Fibroblast of mammary gland (primary cell): Measurements from ENCODE around the gene CACNG4.
A peak's percentile ranks its signal among the peaks of the same experiment; 100 is the strongest.

Source experiments
- DNase-seq: peaks from one replicate; pipeline ENCODE4 v3.0.0-alpha.2; 2010; ENCODE audit warnings: low read depth
- H3K4me3 ChIP-seq: 2 replicates; pipeline ENCODE4 v1.5.1; 2011; ENCODE audit warnings: low read depth, mild to moderate bottlenecking, low read length, moderate library complexity; ENCODE audit not compliant: control insufficient read depth
- TF ChIP-seq, protein P1 (sequence below): conservative IDR thresholded peaks from 2 replicates; pipeline ENCODE4 v1.5.1; 2011; ENCODE audit warnings: low read depth, low read length, inconsistent platforms; ENCODE audit not compliant: control insufficient read depth, insufficient read depth

CACNG4 gene

DNA sequence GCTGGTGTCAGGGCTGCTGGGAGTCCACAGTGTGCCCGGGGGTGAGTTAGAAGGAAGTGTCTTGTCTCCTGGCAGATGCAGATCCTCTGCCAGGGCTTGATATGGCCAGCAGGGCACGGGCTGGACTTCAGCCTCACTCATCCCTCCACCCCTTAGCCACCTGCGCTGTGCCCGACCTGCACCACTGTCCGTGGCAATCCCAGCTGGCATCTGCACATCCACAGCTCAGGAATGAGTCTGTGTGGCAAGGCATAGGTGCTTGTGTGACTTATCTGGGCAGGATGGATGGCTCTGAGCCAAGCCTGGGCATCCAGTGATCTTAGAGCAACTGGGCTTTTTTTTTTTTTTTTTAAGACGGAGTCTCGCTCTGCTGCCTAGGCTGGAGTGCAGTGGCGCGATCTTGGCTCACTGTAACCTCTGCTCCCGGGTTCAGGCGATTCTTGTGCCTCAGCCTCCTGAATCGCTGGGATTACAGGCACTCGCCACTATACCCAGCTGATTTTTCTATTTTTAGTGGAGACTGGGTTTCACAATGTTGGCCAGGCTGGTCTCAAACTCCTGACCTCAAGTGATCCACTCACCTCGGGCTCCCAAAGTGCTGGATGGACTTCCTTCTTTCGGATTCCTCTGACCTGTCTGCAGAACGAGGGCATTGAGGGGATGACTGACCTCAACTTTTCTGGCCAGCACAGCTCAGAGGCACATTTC, 57.4 kb downstream of the CACNG4 start:
- TF ChIP-seq, protein P1, sequence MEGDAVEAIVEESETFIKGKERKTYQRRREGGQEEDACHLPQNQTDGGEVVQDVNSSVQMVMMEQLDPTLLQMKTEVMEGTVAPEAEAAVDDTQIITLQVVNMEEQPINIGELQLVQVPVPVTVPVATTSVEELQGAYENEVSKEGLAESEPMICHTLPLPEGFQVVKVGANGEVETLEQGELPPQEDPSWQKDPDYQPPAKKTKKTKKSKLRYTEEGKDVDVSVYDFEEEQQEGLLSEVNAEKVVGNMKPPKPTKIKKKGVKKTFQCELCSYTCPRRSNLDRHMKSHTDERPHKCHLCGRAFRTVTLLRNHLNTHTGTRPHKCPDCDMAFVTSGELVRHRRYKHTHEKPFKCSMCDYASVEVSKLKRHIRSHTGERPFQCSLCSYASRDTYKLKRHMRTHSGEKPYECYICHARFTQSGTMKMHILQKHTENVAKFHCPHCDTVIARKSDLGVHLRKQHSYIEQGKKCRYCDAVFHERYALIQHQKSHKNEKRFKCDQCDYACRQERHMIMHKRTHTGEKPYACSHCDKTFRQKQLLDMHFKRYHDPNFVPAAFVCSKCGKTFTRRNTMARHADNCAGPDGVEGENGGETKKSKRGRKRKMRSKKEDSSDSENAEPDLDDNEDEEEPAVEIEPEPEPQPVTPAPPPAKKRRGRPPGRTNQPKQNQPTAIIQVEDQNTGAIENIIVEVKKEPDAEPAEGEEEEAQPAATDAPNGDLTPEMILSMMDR = no peak
- DNase-seq = no peak
- no peak overlapping the region for H3K4me3 ChIP-seq

DNA sequence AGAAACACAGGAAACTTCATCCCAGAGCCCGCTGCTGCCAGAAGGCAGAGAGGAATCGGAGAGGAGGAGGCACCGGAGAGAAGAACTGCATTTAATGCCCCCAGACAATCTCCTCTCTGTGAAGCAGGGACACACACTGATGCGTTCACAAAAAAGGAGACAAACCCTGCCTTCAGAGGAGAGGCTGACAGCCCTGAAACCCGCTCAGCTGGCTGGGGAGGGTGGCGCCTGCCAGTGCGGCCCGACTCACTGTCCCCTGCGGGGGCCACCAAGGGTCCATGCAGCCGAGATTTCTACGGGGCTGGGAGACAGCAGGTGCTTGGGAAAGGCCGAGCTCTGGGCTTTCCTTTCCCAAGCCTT, 57.9 kb downstream of the CACNG4 start:
- DNase-seq = no peak
- TF ChIP-seq, protein P1 = no peak
- H3K4me3 ChIP-seq = no peak overlapping the region

DNA sequence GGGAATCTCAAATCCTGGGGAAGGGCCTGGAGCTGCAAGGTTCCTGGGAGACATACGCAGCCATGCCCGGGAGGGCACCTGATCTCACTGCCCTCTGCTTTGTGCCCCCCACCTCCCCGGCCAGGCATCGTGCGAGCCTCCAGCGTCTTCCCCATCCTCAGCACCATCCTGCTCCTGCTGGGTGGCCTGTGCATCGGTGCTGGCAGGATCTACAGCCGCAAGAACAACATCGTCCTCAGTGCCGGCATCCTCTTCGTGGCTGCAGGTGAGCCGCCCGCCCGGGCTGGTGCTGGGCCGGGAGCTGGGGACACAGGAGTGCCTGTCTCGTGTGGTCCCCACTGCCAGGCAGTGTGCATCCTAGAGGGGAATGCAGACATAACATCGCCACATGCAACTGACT, 60.2 kb downstream of the CACNG4 start:
- H3K4me3 ChIP-seq = no peak overlapping the region
- no peak for DNase-seq
- TF ChIP-seq, protein P1 = no peak

DNA sequence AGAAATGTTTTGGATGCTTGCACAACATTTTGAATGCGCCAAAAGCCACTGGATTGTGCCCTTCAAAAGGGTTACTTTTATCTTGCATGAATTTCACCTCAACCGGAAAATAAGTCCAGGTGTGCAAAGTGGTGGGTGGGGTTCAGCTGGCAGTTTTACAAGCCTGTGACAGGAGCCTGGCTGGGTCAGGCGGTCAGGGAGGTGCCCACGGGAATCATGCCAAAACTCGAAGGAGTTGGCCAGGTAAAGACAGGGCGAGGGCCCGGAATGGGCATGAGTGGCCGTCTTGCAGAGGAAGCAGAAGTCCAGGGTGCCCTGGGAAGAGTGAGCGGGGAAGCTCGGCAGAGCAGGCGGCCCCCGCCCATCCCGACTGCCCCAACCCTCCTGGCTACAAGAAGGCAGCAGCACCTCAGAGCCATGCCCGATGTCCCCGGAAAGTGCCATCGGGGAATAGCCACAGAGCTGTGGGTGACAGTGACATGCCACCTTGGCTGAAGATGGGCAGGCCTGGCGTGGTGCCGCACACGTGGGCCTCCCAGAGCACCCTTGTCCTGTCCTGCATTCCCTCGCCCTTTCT, 60.8 kb downstream of the CACNG4 start:
- H3K4me3 ChIP-seq = no peak overlapping the region
- TF ChIP-seq, protein P1 = no peak
- no peak for DNase-seq

DNA sequence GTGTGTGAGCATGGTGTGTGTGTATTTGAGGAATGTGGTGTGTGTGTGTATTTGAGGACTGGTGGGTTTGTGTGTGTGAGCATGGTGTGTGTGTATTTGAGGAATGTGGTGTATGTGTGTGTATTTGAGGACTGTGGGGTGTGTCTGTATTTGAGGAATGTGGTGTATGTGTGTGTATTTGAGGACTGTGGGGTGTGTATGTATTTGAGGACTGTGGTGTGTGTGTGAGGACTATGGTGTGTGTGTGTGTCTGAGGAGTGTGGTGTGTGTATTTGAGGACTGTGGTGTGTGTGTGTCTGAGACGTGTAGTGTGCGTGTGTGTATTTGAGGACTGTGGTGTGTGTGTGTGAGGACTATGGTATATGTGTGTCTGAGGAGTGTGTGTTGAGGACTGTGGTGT, 61.8 kb downstream of the CACNG4 start:
- no peak overlapping the region for H3K4me3 ChIP-seq
- DNase-seq = no peak
- TF ChIP-seq, protein P1 = no peak

DNA sequence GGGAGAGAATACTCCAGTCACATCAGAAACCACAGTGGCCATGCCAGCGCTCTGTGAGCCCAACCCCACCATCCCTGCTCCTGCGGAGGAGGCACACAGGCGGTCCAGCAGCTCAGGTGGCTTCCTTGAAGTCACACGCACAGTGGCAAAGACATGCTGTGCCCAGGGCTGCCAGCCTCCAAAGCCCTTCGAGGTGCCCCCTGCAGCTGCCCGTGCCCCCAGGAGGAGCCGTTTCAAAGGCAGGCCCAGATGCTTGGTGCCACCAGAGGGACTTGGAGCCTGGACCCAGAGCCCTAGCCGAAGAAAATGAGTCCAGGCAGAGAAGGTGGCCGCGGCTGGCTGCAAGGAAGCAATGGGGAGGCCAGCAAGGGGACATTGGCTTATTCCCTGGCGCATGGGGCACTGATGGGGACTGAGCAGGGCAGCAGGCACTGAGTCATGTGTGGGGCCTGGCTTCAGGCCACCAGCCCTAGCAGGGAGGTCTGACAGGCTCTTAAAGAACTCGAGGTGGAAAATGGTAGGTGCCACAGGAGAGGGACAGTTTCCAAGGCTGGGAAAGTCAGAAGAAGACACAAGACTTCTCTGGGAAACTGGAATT, 62.6 kb downstream of the CACNG4 start:
- peak; percentile 4 for DNase-seq
- H3K4me3 ChIP-seq = no peak overlapping the region
- TF ChIP-seq, protein P1 = no peak
